ENCODE data around the gene IL6R.

IL6R gene

GRCh38 chr1:154445040-154445472 is 39.9 kb downstream of the IL6R start:
- in situ Hi-C loops (cut with MboI; ENCODE audit: low sequenced_read_pairs), result no loop called here

- in situ Hi-C loops (cut with MboI; ENCODE audit: low sequenced_read_pairs), result no loop called here
Measured at GRCh38 chr1:154446292-154446691, 41.1 kb downstream of the IL6R start.

- in situ Hi-C loops (cut with MboI; ENCODE audit: low sequenced_read_pairs), result no loop called here
Measured at GRCh38 chr1:154446789-154447188, 41.6 kb downstream of the IL6R start.

GRCh38 chr1:154448331-154448811 is 43.2 kb downstream of the IL6R start:
- in situ Hi-C loops (cut with MboI; ENCODE audit: low sequenced_read_pairs), result no loop called here

- in situ Hi-C loops (cut with MboI; ENCODE audit: low sequenced_read_pairs), result no loop called here
Measured at GRCh38 chr1:154453161-154453560, 48.0 kb downstream of the IL6R start.

GRCh38 chr1:154453574-154454352 is 48.6 kb downstream of the IL6R start:
- in situ Hi-C loops (cut with MboI; ENCODE audit: low sequenced_read_pairs), result no loop called here

- in situ Hi-C loops (cut with MboI; ENCODE audit: low sequenced_read_pairs), result no loop called here
Measured at GRCh38 chr1:154454386-154455120, 49.4 kb downstream of the IL6R start.

GRCh38 chr1:154456631-154457030 is 51.5 kb downstream of the IL6R start:
- in situ Hi-C loops (cut with MboI; ENCODE audit: low sequenced_read_pairs), result no loop called here

- in situ Hi-C loops (cut with MboI; ENCODE audit: low sequenced_read_pairs), result no loop called here
Measured at GRCh38 chr1:154459080-154459479, 53.9 kb downstream of the IL6R start.

GRCh38 chr1:154460695-154461260 is 55.6 kb downstream of the IL6R start:
- in situ Hi-C loops (cut with MboI; ENCODE audit: low sequenced_read_pairs), result no loop called here

GRCh38 chr1:154463512-154463990 is 58.4 kb downstream of the IL6R start:
- in situ Hi-C loops (cut with MboI; ENCODE audit: low sequenced_read_pairs), result no loop called here

GRCh38 chr1:154465621-154466195 is 60.6 kb downstream of the IL6R start:
- in situ Hi-C loops (cut with MboI; ENCODE audit: low sequenced_read_pairs), result no loop called here

GRCh38 chr1:154466206-154466605 is 61.1 kb downstream of the IL6R start:
- in situ Hi-C loops (cut with MboI; ENCODE audit: low sequenced_read_pairs), result no loop called here

- in situ Hi-C loops (cut with MboI; ENCODE audit: low sequenced_read_pairs), result no loop called here
Measured at GRCh38 chr1:154466921-154467417, 61.8 kb downstream of the IL6R start.

- in situ Hi-C loops (cut with MboI; ENCODE audit: low sequenced_read_pairs), result no loop called here
Measured at GRCh38 chr1:154467434-154468102, 62.4 kb downstream of the IL6R start.

GRCh38 chr1:154468535-154469250 is 63.5 kb downstream of the IL6R start:
- in situ Hi-C loops (cut with MboI; ENCODE audit: low sequenced_read_pairs), result no loop called here

- in situ Hi-C loops (cut with MboI; ENCODE audit: low sequenced_read_pairs), result loop anchor here (10.0 kb wide), 1 partner anchor 65 kb away; the partner anchor contains the start of gene IL6R
Measured at GRCh38 chr1:154469844-154470560, 64.9 kb downstream of the IL6R start.

- in situ Hi-C loops (cut with MboI; ENCODE audit: low sequenced_read_pairs), result loop anchor here (10.0 kb wide), 1 partner anchor 67 kb away; the partner anchor contains the start of gene IL6R
Measured at GRCh38 chr1:154471304-154471703, 66.2 kb downstream of the IL6R start.

- in situ Hi-C loops (cut with MboI; ENCODE audit: low sequenced_read_pairs), result loop anchor here (10.0 kb wide), 1 partner anchor 70 kb away; the partner anchor contains the start of gene IL6R
Measured at GRCh38 chr1:154474802-154475201, 69.7 kb downstream of the IL6R start.

All from HL-60/S4 treated with phorbol 12-myristate 13-acetate at 8.2 ng/mL for 4 days and 3 days (cell line).